ENCODE data around the gene STIM2. TPM values are rescaled to one million over a fixed set of nuclear protein-coding genes. Genes with fewer than 3 reads are reported as not detected.
"Not testable (repeated sequence)": the region's sequence is repeated elsewhere in the genome, so short reads cannot be mapped to it uniquely, and the experiment has no call there.

STIM2 gene
- total RNA-seq, 4 donors from 2014 or later = 15.9 to 25.5 (median 23.6) TPM

GRCh38 chr4:26962720-26963119, 102.1 kb downstream of the STIM2 start:
- DNase-seq (ENCODE audit: low spot score in 2 of 2) = no peak
- TF ChIP-seq CTCF (IDR thresholded peaks at IDR 0.05) = no peak
- no peak for TF ChIP-seq POLR2A (IDR thresholded peaks at IDR 0.05)
- no peak overlapping the region for H3K4me3 ChIP-seq (ENCODE audit: low read depth, poor library complexity, severe bottlenecking)
- intact Hi-C loops (cut with DNase I; ENCODE audit: low total_unique reads) = no loop called here

- no peak for DNase-seq (ENCODE audit: low spot score in 2 of 2)
- 65 to 78% methylated on average over 1 of the region's 1 CpG for WGBS, 2 donors
- no peak for TF ChIP-seq POLR2A (IDR thresholded peaks at IDR 0.05)
- intact Hi-C loops (cut with DNase I; ENCODE audit: low total_unique reads) = no loop called here
- no peak overlapping the region for H3K4me3 ChIP-seq (ENCODE audit: low read depth, poor library complexity, severe bottlenecking)
These were observed 103.9 kb downstream of the STIM2 start for GRCh38 chr4:26964512-26964911.

GRCh38 chr4:26964994-26965393, 104.4 kb downstream of the STIM2 start:
- TF ChIP-seq CTCF (IDR thresholded peaks at IDR 0.05) (no peak), POLR2A (IDR thresholded peaks at IDR 0.05) (no peak)
- H3K4me3 ChIP-seq (ENCODE audit: low read depth, poor library complexity, severe bottlenecking) = no peak overlapping the region
- no peak for DNase-seq (ENCODE audit: low spot score in 2 of 2)
- intact Hi-C loops (cut with DNase I; ENCODE audit: low total_unique reads) = no loop called here
- WGBS, 2 donors = 75 to 90% methylated on average over 1 of the region's 1 CpG

- whole genome bisulfite sequencing, 2 donors = 95 to 96% methylated on average over 12 of the region's 12 CpGs
- intact Hi-C loops (cut with DNase I; ENCODE audit: low total_unique reads); H3K4me3 ChIP-seq (ENCODE audit: low read depth, poor library complexity, severe bottlenecking); DNase-seq (ENCODE audit: low spot score in 2 of 2): not testable (repeated sequence)
These were observed 115.0 kb downstream of the STIM2 start for GRCh38 chr4:26975464-26976181.

GRCh38 chr4:26978387-26979053, 117.9 kb downstream of the STIM2 start:
- no peak for TF ChIP-seq POLR2A (IDR thresholded peaks at IDR 0.05)
- TF ChIP-seq CTCF (IDR thresholded peaks at IDR 0.05) = no peak
- 79 to 85% methylated on average over 2 of the region's 2 CpGs for WGBS, 2 donors
- H3K4me3 ChIP-seq (ENCODE audit: low read depth, poor library complexity, severe bottlenecking) = no peak overlapping the region
- no peak for DNase-seq (ENCODE audit: low spot score in 2 of 2)
- intact Hi-C loops (cut with DNase I; ENCODE audit: low total_unique reads) = no loop called here

GRCh38 chr4:26984896-26985295, 124.3 kb downstream of the STIM2 start:
- no peak overlapping the region for H3K4me3 ChIP-seq (ENCODE audit: low read depth, poor library complexity, severe bottlenecking)
- DNase-seq (ENCODE audit: low spot score in 2 of 2) = no peak
- intact Hi-C loops (cut with DNase I; ENCODE audit: low total_unique reads) = no loop called here
- no peak for TF ChIP-seq CTCF (IDR thresholded peaks at IDR 0.05)
- TF ChIP-seq POLR2A (IDR thresholded peaks at IDR 0.05) = no peak
- WGBS, 2 donors = 90 to 94% methylated on average over 3 of the region's 3 CpGs

GRCh38 chr4:26985873-26986272, 125.2 kb downstream of the STIM2 start:
- no peak for DNase-seq (ENCODE audit: low spot score in 2 of 2)
- intact Hi-C loops (cut with DNase I; ENCODE audit: low total_unique reads) = no loop called here
- 53 to 65% methylated on average over 3 of the region's 3 CpGs for WGBS, 2 donors

More at GRCh38 chr4:26985873-26986272, 125.2 kb downstream of the STIM2 start:
- TF ChIP-seq POLR2A (IDR thresholded peaks at IDR 0.05) (no peak), CTCF (IDR thresholded peaks at IDR 0.05) (no peak)
- H3K4me3 ChIP-seq (ENCODE audit: low read depth, poor library complexity, severe bottlenecking) = no peak overlapping the region
